HG03045 (cell line): ENCODE results near the gene TAF11L2.
"Not testable (repeated sequence)": the region's sequence is repeated elsewhere in the genome, so short reads cannot be mapped to it uniquely, and the experiment has no call there.

Experiments
- ATAC-seq: cut with Tn5 transposase; IDR thresholded peaks from one replicate; pipeline ENCODE4 v1.9.1; 2021; ENCODE audit warnings: mild to moderate bottlenecking, moderate library complexity; ENCODE audit not compliant: unreplicated experiment

Gene TAF11L2

GRCh38 chr5:17497931-17498330, at the start of gene TAF11L2:
Gene TAF11L2, plus strand, starts transcription at chr5:17498231.
- not testable (repeated sequence) for ATAC-seq

- no peak for ATAC-seq
These were observed 49.2 kb upstream of the TAF11L2 start for GRCh38 chr5:17448877-17449276.

- no peak for ATAC-seq
These were observed 45.1 kb upstream of the TAF11L2 start for GRCh38 chr5:17452936-17453335.

- no peak for ATAC-seq
These were observed 42.1 kb upstream of the TAF11L2 start for GRCh38 chr5:17455942-17456341.

- ATAC-seq: no peak
These were observed 36.2 kb upstream of the TAF11L2 start for GRCh38 chr5:17461793-17462192.

- no peak for ATAC-seq
These were observed 34.4 kb upstream of the TAF11L2 start for GRCh38 chr5:17463653-17464052.

- no peak for ATAC-seq
These were observed 28.0 kb upstream of the TAF11L2 start for GRCh38 chr5:17470064-17470463.

GRCh38 chr5:17475064-17475463, 23.0 kb upstream of the TAF11L2 start:
- ATAC-seq: not testable (repeated sequence)

GRCh38 chr5:17477043-17477442, 21.0 kb upstream of the TAF11L2 start:
- no peak for ATAC-seq

GRCh38 chr5:17477573-17478265, 20.3 kb upstream of the TAF11L2 start:
- no peak for ATAC-seq

- ATAC-seq: no peak
These were observed 16.7 kb upstream of the TAF11L2 start for GRCh38 chr5:17481378-17481777.

- no peak for ATAC-seq
These were observed 15.2 kb upstream of the TAF11L2 start for GRCh38 chr5:17482790-17483189.

- ATAC-seq: not testable (repeated sequence)
These were observed 11.4 kb upstream of the TAF11L2 start for GRCh38 chr5:17486464-17487173.

- ATAC-seq: no peak
These were observed 10.9 kb upstream of the TAF11L2 start for GRCh38 chr5:17487174-17487512.

GRCh38 chr5:17491257-17491656, 6.8 kb upstream of the TAF11L2 start:
- not testable (repeated sequence) for ATAC-seq

- no peak for ATAC-seq
These were observed 5.3 kb upstream of the TAF11L2 start for GRCh38 chr5:17492770-17493169.

- ATAC-seq: no peak
These were observed 585 bp upstream of the TAF11L2 start for GRCh38 chr5:17497446-17497845.

- ATAC-seq: no peak
These were observed 13.8 kb downstream of the TAF11L2 start for GRCh38 chr5:17511775-17512325.

- not testable (repeated sequence) for ATAC-seq
These were observed 19.5 kb downstream of the TAF11L2 start for GRCh38 chr5:17517526-17517925.

GRCh38 chr5:17518067-17518466, 20.0 kb downstream of the TAF11L2 start, which contains the start of gene TAF11L3:
Gene TAF11L3, plus strand, starts transcription at chr5:17518367.
- ATAC-seq: not testable (repeated sequence)

- not testable (repeated sequence) for ATAC-seq
These were observed 21.5 kb downstream of the TAF11L2 start for GRCh38 chr5:17519508-17519907.

GRCh38 chr5:17521501-17521900, 23.5 kb downstream of the TAF11L2 start, which contains the start of gene TAF11L4:
Gene TAF11L4, plus strand, starts transcription at chr5:17521801.
- not testable (repeated sequence) for ATAC-seq
